BE2C (cell line): Measurements from ENCODE around the gene TIMP2.

Source experiments
- DNase-seq: peaks from one replicate; pipeline ENCODE4 v3.0.0-alpha.2; 2020
- H3K27me3 ChIP-seq: fragments of 250-450 bp; sonication (Bioruptor Pico); 2 replicates; pipeline ENCODE4 v1.5.1; 2020; ENCODE audit warnings: mild to moderate bottlenecking
- H3K36me3 ChIP-seq: fragments of 250-450 bp; sonication (Bioruptor Pico); 2 replicates; pipeline ENCODE4 v1.5.1; 2020; ENCODE audit warnings: mild to moderate bottlenecking
- H3K4me1 ChIP-seq: fragments of 250-450 bp; sonication (Bioruptor Pico); 2 replicates; pipeline ENCODE4 v1.5.1; 2020
- H3K4me3 ChIP-seq: 2 replicates; pipeline ENCODE4 v1.5.1; 2011; ENCODE audit warnings: low read depth, low read length
- H3K9me3 ChIP-seq: fragments of 250-450 bp; sonication (Bioruptor Pico); 2 replicates; pipeline ENCODE4 v1.5.1; 2020
- TF ChIP-seq, protein P1 (sequence below): IDR thresholded peaks from 2 replicates; pipeline ENCODE4 v1.5.1; 2012; ENCODE audit warnings: mild to moderate bottlenecking, low read depth, low read length

TIMP2 gene

GRCh38 chr17:78839762-78840529, 85.2 kb downstream of the TIMP2 start:
- H3K9me3 ChIP-seq = no peaks in the 10 kb centered on the region
- TF ChIP-seq, protein P1, sequence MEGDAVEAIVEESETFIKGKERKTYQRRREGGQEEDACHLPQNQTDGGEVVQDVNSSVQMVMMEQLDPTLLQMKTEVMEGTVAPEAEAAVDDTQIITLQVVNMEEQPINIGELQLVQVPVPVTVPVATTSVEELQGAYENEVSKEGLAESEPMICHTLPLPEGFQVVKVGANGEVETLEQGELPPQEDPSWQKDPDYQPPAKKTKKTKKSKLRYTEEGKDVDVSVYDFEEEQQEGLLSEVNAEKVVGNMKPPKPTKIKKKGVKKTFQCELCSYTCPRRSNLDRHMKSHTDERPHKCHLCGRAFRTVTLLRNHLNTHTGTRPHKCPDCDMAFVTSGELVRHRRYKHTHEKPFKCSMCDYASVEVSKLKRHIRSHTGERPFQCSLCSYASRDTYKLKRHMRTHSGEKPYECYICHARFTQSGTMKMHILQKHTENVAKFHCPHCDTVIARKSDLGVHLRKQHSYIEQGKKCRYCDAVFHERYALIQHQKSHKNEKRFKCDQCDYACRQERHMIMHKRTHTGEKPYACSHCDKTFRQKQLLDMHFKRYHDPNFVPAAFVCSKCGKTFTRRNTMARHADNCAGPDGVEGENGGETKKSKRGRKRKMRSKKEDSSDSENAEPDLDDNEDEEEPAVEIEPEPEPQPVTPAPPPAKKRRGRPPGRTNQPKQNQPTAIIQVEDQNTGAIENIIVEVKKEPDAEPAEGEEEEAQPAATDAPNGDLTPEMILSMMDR = no peak
- no peaks in the 10 kb centered on the region for H3K27me3 ChIP-seq
- H3K36me3 ChIP-seq = peaks cover 29% of the 10 kb centered on the region
- H3K4me1 ChIP-seq = no peaks in the 10 kb centered on the region; the same call in 1 of the 2 replicates
- H3K4me3 ChIP-seq = peak overlapping the region; percentile 94
- DNase-seq = peak; percentile 28

- no peak for DNase-seq
- H3K4me3 ChIP-seq = peak overlapping the region; percentile 94
- no peaks in the 10 kb centered on the region for H3K27me3 ChIP-seq
- H3K9me3 ChIP-seq = no peaks in the 10 kb centered on the region
- peaks cover 34% of the 10 kb centered on the region for H3K36me3 ChIP-seq
- no peaks in the 10 kb centered on the region; the same call in 1 of the 2 replicates for H3K4me1 ChIP-seq
- TF ChIP-seq, protein P1 = no peak
Observed at GRCh38 chr17:78839235-78839761, 85.9 kb downstream of the TIMP2 start.

GRCh38 chr17:78838574-78839005, 86.6 kb downstream of the TIMP2 start:
- no peaks in the 10 kb centered on the region for H3K9me3 ChIP-seq
- TF ChIP-seq, protein P1 = no peak
- peaks cover 39% of the 10 kb centered on the region for H3K36me3 ChIP-seq
- no peak for DNase-seq
- H3K4me3 ChIP-seq = peak overlapping the region; percentile 94; the same call in 1 of the 2 replicates
- no peaks in the 10 kb centered on the region for H3K27me3 ChIP-seq
- H3K4me1 ChIP-seq = no peaks in the 10 kb centered on the region; the same call in 1 of the 2 replicates

DNA sequence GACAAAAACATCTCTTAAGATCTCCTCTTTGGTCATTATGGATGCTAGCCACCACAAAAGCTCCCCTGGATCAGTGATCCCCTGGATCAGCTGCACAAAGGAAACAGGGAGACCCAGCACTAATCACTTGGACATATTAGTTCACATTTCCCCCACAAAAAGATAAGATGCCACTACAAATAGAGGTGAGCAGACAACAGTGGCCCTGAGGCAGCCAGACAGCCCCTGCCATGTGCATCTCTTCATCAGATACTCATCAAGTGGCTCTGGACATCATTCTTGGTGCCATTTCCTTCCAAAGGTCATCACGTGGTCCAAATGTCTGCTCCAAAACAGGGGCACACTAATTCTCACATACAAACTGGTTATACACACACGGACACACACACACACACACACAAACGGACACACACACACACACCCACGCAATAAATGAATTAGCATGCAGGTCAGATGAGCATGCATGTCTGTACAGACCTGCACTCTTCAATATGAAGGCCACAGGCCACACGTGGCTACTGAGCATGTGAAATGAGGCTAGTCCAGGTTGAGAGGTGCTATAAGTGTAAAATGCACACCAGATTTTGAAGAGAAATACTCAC, 88.7 kb downstream of the TIMP2 start:
- DNase-seq = no peak
- TF ChIP-seq, protein P1 = no peak
- Histone ChIP-seq H3K4me3 (no peak overlapping the region), H3K4me1 (no peaks in the 10 kb centered on the region; the same call in 1 of the 2 replicates), H3K36me3 (peaks cover 60% of the 10 kb centered on the region), H3K27me3 (no peaks in the 10 kb centered on the region), H3K9me3 (no peaks in the 10 kb centered on the region)

- H3K4me3 ChIP-seq = no peak overlapping the region
- H3K36me3 ChIP-seq = peaks cover 78% of the 10 kb centered on the region
- no peaks in the 10 kb centered on the region; the same call in 1 of the 2 replicates for H3K4me1 ChIP-seq
- H3K27me3 ChIP-seq = no peaks in the 10 kb centered on the region
- no peaks in the 10 kb centered on the region for H3K9me3 ChIP-seq
- DNase-seq = no peak
- TF ChIP-seq, protein P1 = no peak
Observed at GRCh38 chr17:78834571-78834970, 90.6 kb downstream of the TIMP2 start.

DNA sequence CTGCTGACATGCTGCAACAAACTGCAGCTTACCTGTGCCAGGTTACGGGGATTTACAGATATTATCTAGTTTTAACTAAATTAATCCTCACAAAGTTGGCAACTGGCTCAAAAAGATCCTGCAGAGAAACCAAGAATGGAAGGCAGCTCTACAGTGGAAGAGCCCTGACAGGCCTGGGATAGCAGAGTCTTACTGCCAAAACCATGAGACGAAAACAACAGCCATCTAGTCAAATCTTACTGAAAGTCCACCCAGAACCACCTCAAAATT, 92.7 kb downstream of the TIMP2 start:
- Histone ChIP-seq H3K4me3 (no peak overlapping the region), H3K36me3 (peaks cover 94% of the 10 kb centered on the region), H3K27me3 (no peaks in the 10 kb centered on the region), H3K4me1 (no peaks in the 10 kb centered on the region; the same call in 1 of the 2 replicates), H3K9me3 (no peaks in the 10 kb centered on the region)
- no peak for DNase-seq
- TF ChIP-seq, protein P1 = no peak
